Calu3 (cell line): ENCODE results near the gene CHD5. TPM values are rescaled to one million over a fixed set of nuclear protein-coding genes. Genes with fewer than 3 reads are reported as not detected.

Experiments
- BruUV-seq: library from RNA; stranded (reverse); fragments of 400-500 nt; replicated peaks from 2 replicates; lab custom pipeline; 2021; lab: Mats Ljungman, UMichigan
- CTCF ChIA-PET: fragments of 300-600 bp; sonication (Branson Sonifier 250); formaldehyde crosslinking; loops from one replicate; lab custom pipeline; 2022; ENCODE audit warnings: antibody characterized with exemption; lab: Charles Lee
- DNase-seq: peaks from one replicate; pipeline ENCODE4 v3.0.0; 2022
- H3K27ac Mint-ChIP-seq: one replicate; pipeline ENCODE4 v1.8.0; 2022; ENCODE audit warnings: mixed read lengths; ENCODE audit not compliant: unreplicated experiment
- H3K27me3 Mint-ChIP-seq: one replicate; pipeline ENCODE4 v1.8.0; 2022; ENCODE audit warnings: mixed read lengths; ENCODE audit not compliant: unreplicated experiment
- H3K36me3 Mint-ChIP-seq: one replicate; pipeline ENCODE4 v1.8.0; 2022; ENCODE audit warnings: mild to moderate bottlenecking, moderate library complexity, mixed read lengths; ENCODE audit not compliant: insufficient read depth, unreplicated experiment
- H3K4me1 Mint-ChIP-seq: one replicate; pipeline ENCODE4 v1.8.0; 2022; ENCODE audit warnings: mild to moderate bottlenecking, low read depth, mixed read lengths; ENCODE audit not compliant: unreplicated experiment
- H3K4me3 Mint-ChIP-seq: one replicate; pipeline ENCODE4 v1.8.0; 2022; ENCODE audit warnings: mild to moderate bottlenecking, low read depth, moderate library complexity, mixed read lengths; ENCODE audit not compliant: unreplicated experiment
- H3K9me3 Mint-ChIP-seq: one replicate; pipeline ENCODE4 v1.8.0; 2022; ENCODE audit warnings: low read depth, mixed read lengths; ENCODE audit not compliant: unreplicated experiment
- intact Hi-C: fragments of 100-400 bp; cut with micrococcal nuclease; formaldehyde crosslinking; loops from one replicate; pipeline ENCODE4 v1.10.0; 2022; ENCODE audit not compliant: unreplicated experiment
- total RNA-seq: library from RNA; stranded (reverse); gene quantifications from 2 replicates; pipeline ENCODE4 v1.2.3, GENCODE V29; 2022
- TF ChIP-seq, protein P1 (sequence below): fragments of 200-600 bp; IDR thresholded peaks from one replicate; pipeline ENCODE4 v1.8.0; 2022; ENCODE audit warnings: antibody characterized with exemption; ENCODE audit not compliant: unreplicated experiment

CHD5 gene
- total RNA-seq, 1 experiment from 2014 or later: 0.28 TPM

- DNase-seq: no peak
- intact Hi-C loops: no loop called here
- H3K9me3 Mint-ChIP-seq: no peaks in the 10 kb centered on the region
- peaks cover 9% of the 10 kb centered on the region for H3K36me3 Mint-ChIP-seq
- peaks cover 11% of the 10 kb centered on the region for H3K27me3 Mint-ChIP-seq
- no peak overlapping the region for H3K4me3 Mint-ChIP-seq
- H3K27ac Mint-ChIP-seq: no peak overlapping the region
- CTCF ChIA-PET: no interaction called here
- TF ChIP-seq, protein P1, sequence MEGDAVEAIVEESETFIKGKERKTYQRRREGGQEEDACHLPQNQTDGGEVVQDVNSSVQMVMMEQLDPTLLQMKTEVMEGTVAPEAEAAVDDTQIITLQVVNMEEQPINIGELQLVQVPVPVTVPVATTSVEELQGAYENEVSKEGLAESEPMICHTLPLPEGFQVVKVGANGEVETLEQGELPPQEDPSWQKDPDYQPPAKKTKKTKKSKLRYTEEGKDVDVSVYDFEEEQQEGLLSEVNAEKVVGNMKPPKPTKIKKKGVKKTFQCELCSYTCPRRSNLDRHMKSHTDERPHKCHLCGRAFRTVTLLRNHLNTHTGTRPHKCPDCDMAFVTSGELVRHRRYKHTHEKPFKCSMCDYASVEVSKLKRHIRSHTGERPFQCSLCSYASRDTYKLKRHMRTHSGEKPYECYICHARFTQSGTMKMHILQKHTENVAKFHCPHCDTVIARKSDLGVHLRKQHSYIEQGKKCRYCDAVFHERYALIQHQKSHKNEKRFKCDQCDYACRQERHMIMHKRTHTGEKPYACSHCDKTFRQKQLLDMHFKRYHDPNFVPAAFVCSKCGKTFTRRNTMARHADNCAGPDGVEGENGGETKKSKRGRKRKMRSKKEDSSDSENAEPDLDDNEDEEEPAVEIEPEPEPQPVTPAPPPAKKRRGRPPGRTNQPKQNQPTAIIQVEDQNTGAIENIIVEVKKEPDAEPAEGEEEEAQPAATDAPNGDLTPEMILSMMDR: no peak
- H3K4me1 Mint-ChIP-seq: peaks cover 20% of the 10 kb centered on the region
- BruUV-seq: no TSS peak
These were observed 25.4 kb downstream of the CHD5 start for GRCh38 chr1:6154525-6155319.

DNA sequence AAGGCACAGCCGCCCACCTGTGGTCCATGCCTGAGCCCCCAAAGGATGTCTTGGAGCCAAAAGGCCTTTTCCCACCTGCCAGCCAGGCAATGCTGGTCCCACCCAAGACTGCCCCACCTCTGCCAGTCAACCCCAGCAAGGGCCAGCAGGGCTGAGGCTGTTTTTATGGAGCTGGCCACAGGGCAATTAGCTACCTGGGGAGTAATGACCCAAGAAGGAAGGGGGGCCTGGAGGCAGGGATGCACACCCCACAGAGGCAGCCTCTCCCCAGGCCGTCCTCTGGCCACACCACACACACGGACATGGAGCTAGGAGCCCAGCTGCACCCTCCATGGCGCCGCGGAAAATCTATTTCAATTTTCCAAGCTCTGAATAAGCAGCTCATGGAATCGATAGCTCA is 27.2 kb downstream of the CHD5 start:
- no peak for DNase-seq
- Mint-ChIP-seq H3K36me3 (peaks cover 6% of the 10 kb centered on the region), H3K4me1 (peaks cover 13% of the 10 kb centered on the region), H3K27me3 (no peaks in the 10 kb centered on the region), H3K9me3 (no peaks in the 10 kb centered on the region), H3K27ac (no peak overlapping the region), H3K4me3 (no peak overlapping the region)
- CTCF ChIA-PET: no interaction called here
- intact Hi-C loops: no loop called here
- no TSS peak for BruUV-seq
- TF ChIP-seq, protein P1: no peak

DNA sequence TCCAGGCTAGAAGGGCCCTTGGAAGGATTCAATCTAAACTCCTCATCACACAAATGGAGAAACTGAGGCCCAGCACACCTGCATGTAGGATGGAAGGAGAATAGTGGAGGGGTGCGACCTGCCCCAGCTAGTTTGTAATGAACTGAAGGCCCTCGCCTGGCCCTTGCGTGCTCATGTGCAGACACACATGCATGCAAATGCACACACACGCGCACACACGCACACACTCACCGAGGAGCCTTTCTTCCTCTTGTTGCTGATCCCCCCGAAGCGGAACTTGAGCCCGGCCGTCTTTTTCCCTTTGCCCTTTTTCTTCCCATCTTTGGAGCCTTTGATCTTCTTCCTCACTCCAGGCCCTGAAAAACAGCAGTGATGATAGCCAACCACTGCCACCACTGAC is 27.9 kb downstream of the CHD5 start:
- no peak overlapping the region for H3K27ac Mint-ChIP-seq
- no peak for DNase-seq
- CTCF ChIA-PET: no interaction called here
- intact Hi-C loops: no loop called here
- no TSS peak for BruUV-seq
- H3K4me1 Mint-ChIP-seq: peaks cover 6% of the 10 kb centered on the region
- no peaks in the 10 kb centered on the region for H3K27me3 Mint-ChIP-seq
- no peak overlapping the region for H3K4me3 Mint-ChIP-seq
- no peaks in the 10 kb centered on the region for H3K9me3 Mint-ChIP-seq
- H3K36me3 Mint-ChIP-seq: no peaks in the 10 kb centered on the region
- TF ChIP-seq, protein P1: no peak

- CTCF ChIA-PET: no interaction called here
- Mint-ChIP-seq H3K36me3 (no peaks in the 10 kb centered on the region), H3K4me3 (no peak overlapping the region), H3K27me3 (peaks cover 5% of the 10 kb centered on the region), H3K9me3 (no peaks in the 10 kb centered on the region), H3K4me1 (no peaks in the 10 kb centered on the region), H3K27ac (no peak overlapping the region)
- DNase-seq: no peak
- BruUV-seq: no TSS peak
- TF ChIP-seq, protein P1: no peak
- intact Hi-C loops: no loop called here
These were observed 28.8 kb downstream of the CHD5 start for GRCh38 chr1:6151291-6151822.
